ENCODE data around the gene FUBP3.
"Not testable (repeated sequence)": the region's sequence is repeated elsewhere in the genome, so short reads cannot be mapped to it uniquely, and the experiment has no call there.

Gene FUBP3

GRCh38 chr9:130557077-130557468 is 22.3 kb upstream of the FUBP3 start:
- no peak for DNase-seq

GRCh38 chr9:130561056-130561455 is 18.3 kb upstream of the FUBP3 start:
- no peak for DNase-seq

- DNase-seq: not testable (repeated sequence)
Observed at GRCh38 chr9:130562525-130562924, 16.9 kb upstream of the FUBP3 start.

- no peak for DNase-seq
Observed at GRCh38 chr9:130563797-130564196, 15.6 kb upstream of the FUBP3 start.

- no peak for DNase-seq
Observed at GRCh38 chr9:130565792-130566191, 13.6 kb upstream of the FUBP3 start.

DNA sequence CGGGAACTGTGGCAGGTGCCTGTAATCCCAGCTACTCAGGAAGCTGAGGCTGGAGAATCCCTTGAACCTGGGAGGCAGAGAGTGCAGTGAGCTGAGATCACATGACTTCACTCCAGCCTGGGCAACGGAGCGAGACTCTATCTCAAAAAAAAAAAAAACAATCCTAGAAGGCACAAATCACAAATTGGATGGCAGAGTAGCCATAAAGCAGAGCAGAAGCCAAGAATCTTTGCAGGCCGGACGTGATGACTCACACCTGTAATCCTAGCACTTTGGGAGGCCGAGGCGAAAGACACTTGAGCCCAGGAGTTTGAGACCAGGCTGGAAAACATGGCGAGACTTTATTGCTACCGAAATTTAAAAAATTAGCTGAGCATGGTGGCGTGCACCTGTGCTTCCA is 9.2 kb upstream of the FUBP3 start:
- DNase-seq: no peak

- DNase-seq: no peak
Observed at GRCh38 chr9:130575514-130575913, 3.9 kb upstream of the FUBP3 start.

DNA sequence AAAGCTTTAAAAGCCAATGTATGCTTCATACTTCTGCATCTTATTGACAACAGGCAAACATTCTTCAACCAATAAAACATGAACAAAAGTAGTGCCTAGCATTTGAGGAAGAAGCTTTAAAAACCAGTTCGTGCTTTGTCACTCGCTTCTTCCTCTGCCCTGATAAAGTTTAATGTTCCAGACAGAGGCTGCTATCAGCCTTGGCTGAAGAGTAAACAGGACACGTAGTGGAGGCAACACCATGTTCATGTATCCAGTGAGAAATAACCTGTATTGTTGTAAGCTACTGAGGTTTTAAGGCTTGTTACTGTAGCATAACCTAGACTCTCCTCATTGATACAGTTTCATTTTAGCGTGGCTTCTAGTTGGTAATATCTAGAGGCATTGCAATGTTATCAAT is 3.2 kb upstream of the FUBP3 start:
- no peak for DNase-seq

DNA sequence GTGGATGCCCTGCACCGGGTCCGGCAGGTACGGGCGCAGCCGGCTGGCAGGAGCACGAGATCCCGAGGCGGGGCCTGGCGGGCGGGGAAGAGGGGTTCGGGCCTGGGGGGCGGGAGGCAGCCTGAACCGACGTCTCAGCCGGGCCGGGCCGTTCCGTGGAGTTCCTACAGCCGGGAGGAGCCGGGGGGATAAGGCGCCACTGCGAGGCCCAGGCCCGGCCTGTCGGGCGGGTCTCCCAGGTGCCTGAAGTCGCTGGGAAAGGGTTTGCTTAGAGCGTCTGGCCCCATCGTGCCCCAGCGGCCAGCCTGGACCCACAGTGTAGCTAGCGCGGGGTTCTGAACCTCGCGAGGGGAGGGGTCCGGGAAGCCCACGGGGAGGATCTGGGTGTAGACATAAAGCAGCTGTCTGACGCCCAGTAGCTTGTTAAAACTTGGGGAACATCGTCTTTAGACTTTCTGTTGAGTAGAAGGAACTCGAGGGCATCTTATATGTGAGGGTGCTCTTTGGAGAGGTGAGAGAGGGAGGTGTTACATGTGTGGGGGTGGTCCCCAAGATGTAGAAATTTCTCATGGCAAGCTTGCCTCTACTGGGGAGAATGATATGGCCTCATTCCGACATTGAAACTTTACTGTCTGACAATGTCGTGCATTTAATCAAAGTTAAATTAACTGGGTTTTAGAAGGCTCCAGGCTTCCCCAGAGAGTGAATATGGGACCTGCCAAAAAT is 524 bp downstream of the FUBP3 start:
- peak; percentile 34 for DNase-seq

DNA sequence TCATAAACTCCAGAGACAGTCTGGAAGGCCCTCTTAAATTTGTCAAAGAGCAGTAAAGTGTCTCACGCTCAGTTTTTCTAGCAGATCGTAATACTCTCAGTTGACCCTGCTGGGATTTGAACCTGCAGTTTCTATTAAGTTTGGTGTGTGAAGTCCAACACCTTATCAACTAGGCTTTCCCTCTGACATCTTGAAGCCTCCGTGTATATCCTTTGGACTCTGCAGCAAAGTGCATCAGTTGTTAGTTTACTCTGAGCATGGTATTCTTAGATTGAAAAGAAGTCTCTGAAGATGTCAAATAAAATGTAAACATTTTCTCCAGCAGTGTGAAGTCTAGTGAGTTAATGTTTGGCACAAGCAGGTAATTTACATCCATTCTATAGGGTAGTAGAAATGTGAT is 2.4 kb downstream of the FUBP3 start:
- DNase-seq: no peak

- DNase-seq: no peak
Observed at GRCh38 chr9:130583271-130583670, 3.9 kb downstream of the FUBP3 start.

DNA sequence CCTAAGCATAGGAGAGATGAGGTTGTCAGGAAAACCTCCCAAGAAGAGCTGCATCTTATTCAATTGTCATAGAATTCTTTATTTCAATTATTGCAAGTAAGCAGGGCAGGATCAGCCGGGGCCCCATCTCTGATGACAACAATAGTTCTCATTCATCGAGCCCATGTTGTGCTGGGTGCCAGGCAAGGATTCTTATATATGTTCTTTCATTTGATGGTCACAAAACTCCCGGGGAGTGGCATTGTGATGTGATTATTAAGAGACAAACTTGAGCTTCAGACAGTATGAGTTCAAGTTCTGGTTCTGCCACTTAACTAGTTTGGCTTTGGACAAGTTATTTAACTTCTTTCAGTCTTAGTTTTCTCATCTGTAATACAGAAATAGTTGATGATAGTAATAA is 8.5 kb downstream of the FUBP3 start:
- no peak for DNase-seq

- DNase-seq: no peak
Observed at GRCh38 chr9:130588416-130588815, 9.0 kb downstream of the FUBP3 start.

- no peak for DNase-seq
Observed at GRCh38 chr9:130589754-130590153, 10.4 kb downstream of the FUBP3 start.

DNA sequence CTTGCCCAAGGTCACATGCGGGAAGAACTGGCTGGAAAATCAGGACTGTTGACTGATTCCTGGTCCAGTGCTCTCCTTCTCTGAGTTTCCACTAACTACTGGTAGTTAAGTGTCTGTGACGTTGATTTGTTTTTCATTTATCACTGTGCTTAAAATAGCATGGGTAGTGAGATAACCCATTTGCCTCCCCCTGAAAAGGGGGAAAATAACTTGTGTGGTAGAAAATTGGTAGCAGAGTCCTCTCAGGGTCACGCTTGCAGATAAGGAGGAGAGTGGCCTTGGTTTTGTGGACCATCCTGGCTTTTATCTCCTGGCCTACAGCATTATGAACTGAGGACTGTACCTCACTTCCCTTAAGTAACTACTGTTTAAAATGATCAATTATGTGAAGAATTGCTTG is 10.9 kb downstream of the FUBP3 start:
- DNase-seq: no peak

DNA sequence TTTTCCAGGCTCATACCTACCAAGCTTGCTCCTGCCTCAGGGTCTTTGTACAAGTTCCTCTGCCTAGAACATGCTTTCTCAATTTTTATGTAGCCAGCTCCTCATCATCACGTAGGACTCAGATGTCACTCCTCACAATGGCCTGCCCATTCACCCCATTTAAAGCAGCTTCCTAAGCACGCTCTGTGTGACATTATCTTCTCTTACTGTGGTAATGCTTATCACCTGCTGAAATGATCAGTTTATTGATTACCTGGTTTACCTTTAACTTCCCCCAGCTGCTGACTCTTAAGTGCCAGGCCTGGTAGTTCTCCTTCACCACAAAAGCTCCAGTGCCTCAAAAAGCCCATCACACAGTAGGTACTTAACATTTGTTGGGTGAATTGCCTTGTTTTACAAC is 13.6 kb downstream of the FUBP3 start:
- DNase-seq: no peak

DNA sequence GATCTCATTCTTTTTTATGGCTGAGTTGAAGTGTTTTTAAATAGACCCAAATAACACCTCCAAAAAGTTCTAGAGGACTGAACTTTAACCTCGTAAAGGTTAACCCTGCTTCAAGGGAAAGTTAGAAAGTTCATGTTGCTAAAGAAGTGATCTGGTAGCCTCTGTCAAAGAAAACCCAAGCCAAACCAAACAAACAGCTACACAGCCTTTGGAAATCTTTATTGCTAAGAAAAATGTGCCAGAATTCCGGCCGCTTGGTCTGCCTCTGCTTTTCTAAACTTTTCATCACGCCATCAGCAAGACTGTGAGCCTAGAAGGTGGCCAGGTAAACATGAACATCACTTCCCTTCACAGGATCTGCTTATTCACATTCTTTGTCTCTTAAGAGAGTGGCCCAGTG is 17.9 kb downstream of the FUBP3 start:
- no peak for DNase-seq

- DNase-seq: no peak
Observed at GRCh38 chr9:130598188-130598587, 18.8 kb downstream of the FUBP3 start.

- DNase-seq: no peak
Observed at GRCh38 chr9:130599625-130600024, 20.2 kb downstream of the FUBP3 start.

DNA sequence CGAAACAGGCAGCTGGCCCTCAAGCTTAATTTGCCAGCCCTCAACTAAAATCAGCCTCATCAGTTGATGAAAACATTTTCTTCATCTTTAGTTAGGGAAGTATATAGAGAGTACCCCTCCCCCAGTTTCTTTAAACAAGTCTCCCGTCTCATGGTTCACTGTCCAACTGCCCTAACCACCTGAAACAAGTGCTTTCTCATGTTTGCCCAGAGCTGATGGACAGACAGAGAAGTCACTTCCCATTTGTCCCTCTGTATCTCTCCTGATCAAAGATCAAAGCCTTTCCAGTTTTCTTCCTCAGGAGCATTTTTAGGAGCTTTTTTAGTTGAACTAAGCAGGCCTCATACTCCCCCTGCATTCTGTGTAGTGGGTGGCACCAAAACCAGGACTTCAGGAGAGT is 21.7 kb downstream of the FUBP3 start:
- no peak for DNase-seq

GRCh38 chr9:130604295-130604694 is 24.9 kb downstream of the FUBP3 start:
- no peak for DNase-seq

DNA sequence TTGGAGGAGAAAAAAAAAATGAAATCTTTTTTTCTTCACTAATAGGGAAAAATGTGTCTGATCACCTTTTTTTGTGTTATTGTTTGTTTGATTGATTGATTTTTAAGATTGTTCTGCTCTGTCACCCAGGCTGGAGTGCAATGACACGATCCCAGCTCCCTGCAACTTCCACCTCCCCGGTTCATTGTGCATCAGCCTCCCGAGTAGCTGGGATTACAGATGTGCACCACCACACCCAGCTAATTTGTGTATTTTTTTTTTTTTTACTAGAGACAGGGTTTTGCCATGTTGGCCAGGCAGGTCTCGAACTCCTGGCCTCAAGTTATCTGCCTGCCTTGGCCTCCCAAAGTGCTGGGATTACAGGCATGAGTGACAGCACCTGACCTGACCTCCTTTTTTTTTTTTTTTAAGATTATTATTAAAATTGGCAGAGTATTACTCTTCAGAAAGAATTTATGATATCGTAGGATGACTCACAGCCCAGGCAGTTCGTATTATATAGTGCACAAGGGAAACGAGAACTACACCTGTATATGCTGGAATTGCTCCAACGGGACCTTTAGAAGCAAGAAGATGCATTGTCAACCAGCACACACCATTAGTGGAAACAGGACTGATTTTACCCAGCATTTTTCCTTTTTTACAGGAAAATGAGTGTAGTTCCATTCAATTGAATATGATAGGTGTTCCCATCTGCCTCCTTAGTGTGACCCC is 27.7 kb downstream of the FUBP3 start:
- DNase-seq: no peak

DNA sequence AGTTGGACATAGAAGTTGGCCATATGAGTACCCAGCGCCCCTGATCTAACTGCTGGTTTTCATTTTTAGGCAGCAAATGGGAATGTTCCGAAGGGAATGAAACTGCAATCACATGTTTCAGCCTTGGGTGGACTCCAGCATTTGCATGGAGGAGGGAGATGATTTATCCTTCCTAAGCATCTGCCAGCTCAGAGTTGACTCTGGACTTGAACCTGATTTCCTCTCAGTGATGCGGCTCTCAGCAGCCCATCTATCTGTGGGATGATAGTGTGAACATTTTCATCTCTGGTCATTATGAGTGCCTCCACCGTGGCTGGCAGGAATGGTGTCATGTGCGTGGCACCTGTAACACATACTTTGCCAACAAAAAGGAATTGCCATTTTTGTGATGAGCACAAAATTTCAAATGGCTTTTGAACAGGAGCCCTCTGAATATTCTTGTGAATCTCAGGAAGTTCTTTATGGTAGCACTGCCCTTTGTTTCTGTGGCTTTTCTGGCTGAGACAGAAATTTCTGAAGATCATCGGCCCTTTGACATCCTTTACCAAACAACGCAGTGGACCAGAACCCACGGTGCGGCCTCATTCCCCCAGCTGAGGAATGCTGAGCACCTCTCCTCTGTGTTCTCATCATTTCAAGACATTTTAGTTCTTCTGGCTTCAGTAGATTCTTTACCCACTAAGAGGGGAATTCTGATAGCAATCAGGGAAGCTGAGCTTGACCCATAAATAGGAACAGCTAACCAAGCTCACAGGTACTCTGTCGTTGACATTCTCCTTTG is 28.5 kb downstream of the FUBP3 start:
- no peak for DNase-seq

DNA sequence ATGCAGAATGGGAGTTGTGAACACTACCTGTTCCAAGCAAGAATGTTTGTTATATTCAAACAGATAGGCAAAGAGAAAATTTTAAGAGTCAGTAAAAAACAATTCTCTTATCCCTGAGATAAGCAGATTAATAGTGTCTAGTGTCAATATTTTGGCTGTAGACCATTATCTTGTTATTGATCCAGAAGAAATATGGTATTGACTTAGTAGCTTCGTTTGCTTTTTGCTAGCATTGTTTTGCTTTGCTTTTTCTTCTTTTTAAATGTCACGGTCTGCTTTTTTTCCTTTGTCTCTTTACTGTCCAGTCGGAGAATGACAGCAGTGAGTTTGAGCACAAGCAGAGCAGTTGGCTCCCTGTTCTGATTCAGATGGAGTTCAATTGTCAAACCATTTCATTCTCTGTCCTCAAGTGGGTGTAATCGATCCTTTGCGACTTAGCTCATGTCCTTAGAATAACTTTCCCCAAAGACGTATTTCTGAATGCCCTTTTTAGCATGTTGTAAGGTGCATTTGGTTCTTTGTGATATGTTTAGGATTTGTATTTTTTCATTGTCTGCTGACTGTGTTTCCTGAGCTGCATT is 29.3 kb downstream of the FUBP3 start:
- DNase-seq: no peak

Measured in NCI-H82 (cell line).